Activated CD8-positive, alpha-beta memory T cell treated with anti-CD3 and anti-CD28 coated beads, Interleukin-2, amount 10 ng/mL, durations not matched to agents 7 days and 5 days (primary cell): ENCODE measurements around the gene FAM193B. TPM values are rescaled to one million over a fixed set of nuclear protein-coding genes. Genes with fewer than 3 reads are reported as not detected.

Experiments used
- ATAC-seq: fragments of 150-1000 bp; cut with Tn5 transposase; one replicate; pipeline ENCODE4 v1.10.0; 2021; ENCODE audit warnings: moderate library complexity
- CTCF ChIA-PET: fragments of 350-600 bp; sonication (Branson Sonifier 250); formaldehyde crosslinking; loops from one replicate; lab custom pipeline; 2021; ENCODE audit warnings: antibody characterized with exemption; lab: Charles Lee
- DNase-seq: peaks from one replicate; pipeline ENCODE4 v3.0.0-alpha.2; 2020
- H3K27ac Mint-ChIP-seq: one replicate; pipeline ENCODE4 v1.8.0; 2021; ENCODE audit warnings: mild to moderate bottlenecking, mixed read lengths
- H3K27me3 Mint-ChIP-seq: one replicate; pipeline ENCODE4 v1.8.0; 2021; ENCODE audit warnings: mixed read lengths
- H3K36me3 Mint-ChIP-seq: one replicate; pipeline ENCODE4 v1.8.0; 2021; ENCODE audit warnings: mild to moderate bottlenecking, mixed read lengths
- H3K4me1 Mint-ChIP-seq: one replicate; pipeline ENCODE4 v1.8.0; 2021; ENCODE audit warnings: mixed read lengths
- H3K4me3 Mint-ChIP-seq: one replicate; pipeline ENCODE4 v1.8.0; 2021; ENCODE audit warnings: mild to moderate bottlenecking, moderate library complexity, mixed read lengths
- H3K9me3 Mint-ChIP-seq: one replicate; pipeline ENCODE4 v1.8.0; 2022; ENCODE audit warnings: low read depth, mixed read lengths
- total RNA-seq, 2 experiments: library from RNA; stranded (reverse); gene quantifications; one replicate each; pipeline ENCODE4 v1.2.3, GENCODE V29; 2021

The FAM193B gene
- total RNA-seq, 2 experiments from 2014 or later = 77.5 to 116 TPM

GRCh38 chr5:177477701-177478477, 76.5 kb downstream of the FAM193B start:
- Mint-ChIP-seq H3K36me3 (no peaks in the 10 kb centered on the region), H3K4me1 (peaks cover 47% of the 10 kb centered on the region), H3K27me3 (no peaks in the 10 kb centered on the region), H3K4me3 (no peak overlapping the region), H3K9me3 (no peaks in the 10 kb centered on the region), H3K27ac (peak overlapping the region; percentile 90)
- CTCF ChIA-PET = interaction anchor here (0.7 to 4.6 kb wide), 11 partner anchors 11 to 117 kb away, joined by 3 to 26 read pairs (median 5); partner anchors contain the start of gene PDLIM7
- ATAC-seq = no peak
- no peak for DNase-seq

- CTCF ChIA-PET = interaction anchor here (0.7 to 9.1 kb wide), 11 partner anchors 11 to 73 kb away, joined by 3 to 136 read pairs (median 4); partner anchors contain the start of gene PDLIM7
- Mint-ChIP-seq H3K4me3 (no peak overlapping the region), H3K36me3 (no peaks in the 10 kb centered on the region), H3K27ac (peak overlapping the region; percentile 19), H3K9me3 (no peaks in the 10 kb centered on the region), H3K27me3 (no peaks in the 10 kb centered on the region), H3K4me1 (peaks cover 52% of the 10 kb centered on the region)
- ATAC-seq = no peak
- DNase-seq = no peak
Observed at GRCh38 chr5:177476531-177477233, 77.7 kb downstream of the FAM193B start.

GRCh38 chr5:177475563-177476427, 78.6 kb downstream of the FAM193B start:
- CTCF ChIA-PET = interaction anchor here (0.8 to 9.1 kb wide), 6 partner anchors 12 to 72 kb away, joined by 3 to 136 read pairs (median 4); partner anchors contain the start of gene PDLIM7
- ATAC-seq = no peak
- H3K9me3 Mint-ChIP-seq = no peaks in the 10 kb centered on the region
- peaks cover 61% of the 10 kb centered on the region for H3K4me1 Mint-ChIP-seq
- H3K27ac Mint-ChIP-seq = peak overlapping the region; percentile 50
- DNase-seq = no peak
- no peaks in the 10 kb centered on the region for H3K36me3 Mint-ChIP-seq
- no peaks in the 10 kb centered on the region for H3K27me3 Mint-ChIP-seq
- H3K4me3 Mint-ChIP-seq = no peak overlapping the region

GRCh38 chr5:177474846-177475562, 79.4 kb downstream of the FAM193B start:
- H3K27ac Mint-ChIP-seq = peak overlapping the region; percentile 50
- H3K36me3 Mint-ChIP-seq = no peaks in the 10 kb centered on the region
- ATAC-seq (no peak), DNase-seq (no peak)
- no peaks in the 10 kb centered on the region for H3K9me3 Mint-ChIP-seq
- CTCF ChIA-PET = interaction anchor here (1.3 to 9.1 kb wide), 4 partner anchors 12 to 23 kb away, joined by 3 to 136 read pairs (median 9); partner anchors contain the start of gene PDLIM7
- peaks cover 67% of the 10 kb centered on the region for H3K4me1 Mint-ChIP-seq
- H3K27me3 Mint-ChIP-seq = no peaks in the 10 kb centered on the region
- peak overlapping the region; percentile 60 for H3K4me3 Mint-ChIP-seq

- H3K4me1 Mint-ChIP-seq = peaks cover 62% of the 10 kb centered on the region
- peak overlapping the region; percentile 60 for H3K4me3 Mint-ChIP-seq
- no peaks in the 10 kb centered on the region for H3K9me3 Mint-ChIP-seq
- peak overlapping the region; percentile 73 for H3K27ac Mint-ChIP-seq
- H3K27me3 Mint-ChIP-seq = no peaks in the 10 kb centered on the region
- no peaks in the 10 kb centered on the region for H3K36me3 Mint-ChIP-seq
- CTCF ChIA-PET = interaction anchor here (3.4 to 9.1 kb wide), 3 partner anchors 16 to 24 kb away, joined by 12 to 136 read pairs (median 35); partner anchors contain the start of gene PDLIM7
- DNase-seq = no peak
- ATAC-seq = no peak
Observed at GRCh38 chr5:177474002-177474476, 80.3 kb downstream of the FAM193B start.

- Mint-ChIP-seq H3K9me3 (no peaks in the 10 kb centered on the region), H3K27me3 (no peaks in the 10 kb centered on the region), H3K4me3 (peak within 1 kb of the TSS; percentile 77), H3K36me3 (no peaks in the 10 kb centered on the region), H3K4me1 (peaks cover 56% of the 10 kb centered on the region), H3K27ac (peak within 1 kb of the TSS; percentile 84)
- ATAC-seq (peak; percentile 35), DNase-seq (peak; percentile 59)
- CTCF ChIA-PET = interaction anchor here (2.0 to 9.1 kb wide), 5 partner anchors 15 to 163 kb away, joined by 4 to 136 read pairs (median 35); partner anchors contain the start of gene PDLIM7
Observed at GRCh38 chr5:177473443-177474001, 80.8 kb downstream of the FAM193B start, which contains the start of gene DBN1. TSS of gene DBN1 (minus strand) at chr5:177473634. CDS start at chr5:177473521, 113 bp downstream.

GRCh38 chr5:177472460-177473442, 81.6 kb downstream of the FAM193B start:
- Mint-ChIP-seq H3K4me3 (peak overlapping the region; percentile 77), H3K27me3 (no peaks in the 10 kb centered on the region), H3K9me3 (no peaks in the 10 kb centered on the region), H3K27ac (peak overlapping the region; percentile 91), H3K4me1 (peaks cover 52% of the 10 kb centered on the region), H3K36me3 (no peaks in the 10 kb centered on the region)
- peak; percentile 91 for DNase-seq
- CTCF ChIA-PET = interaction anchor here (0.8 to 9.1 kb wide), 12 partner anchors 9 to 162 kb away, joined by 3 to 136 read pairs (median 5); partner anchors contain the start of genes PDLIM7 and RGS14
- ATAC-seq = peak; percentile 65

GRCh38 chr5:177471610-177472356, 82.6 kb downstream of the FAM193B start:
- peaks cover 50% of the 10 kb centered on the region for H3K4me1 Mint-ChIP-seq
- ATAC-seq = peak; percentile 54
- H3K9me3 Mint-ChIP-seq = no peaks in the 10 kb centered on the region
- CTCF ChIA-PET = interaction anchor here (0.8 to 9.1 kb wide), 15 partner anchors 9 to 161 kb away, joined by 3 to 136 read pairs (median 5); partner anchors contain the start of genes PDLIM7, PRR7 and RGS14
- peak overlapping the region; percentile 77 for H3K4me3 Mint-ChIP-seq
- peak overlapping the region; percentile 91 for H3K27ac Mint-ChIP-seq
- DNase-seq = peak; percentile 90
- H3K36me3 Mint-ChIP-seq = peaks cover 7% of the 10 kb centered on the region
- no peaks in the 10 kb centered on the region for H3K27me3 Mint-ChIP-seq

GRCh38 chr5:177470759-177471536, 83.4 kb downstream of the FAM193B start:
- CTCF ChIA-PET = interaction anchor here (1.0 to 9.1 kb wide), 12 partner anchors 8 to 113 kb away, joined by 3 to 136 read pairs (median 6); partner anchors contain the start of genes PDLIM7, PRR7 and RGS14
- Mint-ChIP-seq H3K36me3 (peaks cover 11% of the 10 kb centered on the region), H3K4me3 (peak overlapping the region; percentile 77), H3K27me3 (no peaks in the 10 kb centered on the region), H3K9me3 (no peaks in the 10 kb centered on the region), H3K27ac (peak overlapping the region; percentile 91), H3K4me1 (peaks cover 45% of the 10 kb centered on the region)
- ATAC-seq (peak; percentile 0), DNase-seq (no peak)
